ENCODE results near the gene DLGAP3.
A peak's percentile ranks its signal among the peaks of the same experiment; 100 is the strongest.

Gene DLGAP3

DNA sequence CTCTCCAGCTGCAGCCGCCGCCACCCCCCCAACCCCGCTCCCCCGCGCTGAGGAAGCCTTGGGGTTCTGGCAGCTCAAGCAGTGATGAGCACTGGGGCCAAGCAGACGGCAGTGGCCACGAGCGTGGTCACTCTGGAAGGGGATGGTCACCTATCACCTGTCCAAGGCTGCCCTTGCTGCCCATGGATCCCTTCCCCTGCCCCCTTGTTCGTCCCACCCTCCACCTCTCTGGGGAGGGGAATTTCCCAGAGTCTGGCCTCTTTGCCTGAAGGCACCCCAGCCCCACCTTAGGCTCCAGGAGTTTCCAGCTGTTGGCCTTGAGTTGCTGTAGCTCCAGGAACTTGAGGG is 62.7 kb downstream of the DLGAP3 start:
- DNase-seq (ENCODE audit: low spot score) = no peak

DNA sequence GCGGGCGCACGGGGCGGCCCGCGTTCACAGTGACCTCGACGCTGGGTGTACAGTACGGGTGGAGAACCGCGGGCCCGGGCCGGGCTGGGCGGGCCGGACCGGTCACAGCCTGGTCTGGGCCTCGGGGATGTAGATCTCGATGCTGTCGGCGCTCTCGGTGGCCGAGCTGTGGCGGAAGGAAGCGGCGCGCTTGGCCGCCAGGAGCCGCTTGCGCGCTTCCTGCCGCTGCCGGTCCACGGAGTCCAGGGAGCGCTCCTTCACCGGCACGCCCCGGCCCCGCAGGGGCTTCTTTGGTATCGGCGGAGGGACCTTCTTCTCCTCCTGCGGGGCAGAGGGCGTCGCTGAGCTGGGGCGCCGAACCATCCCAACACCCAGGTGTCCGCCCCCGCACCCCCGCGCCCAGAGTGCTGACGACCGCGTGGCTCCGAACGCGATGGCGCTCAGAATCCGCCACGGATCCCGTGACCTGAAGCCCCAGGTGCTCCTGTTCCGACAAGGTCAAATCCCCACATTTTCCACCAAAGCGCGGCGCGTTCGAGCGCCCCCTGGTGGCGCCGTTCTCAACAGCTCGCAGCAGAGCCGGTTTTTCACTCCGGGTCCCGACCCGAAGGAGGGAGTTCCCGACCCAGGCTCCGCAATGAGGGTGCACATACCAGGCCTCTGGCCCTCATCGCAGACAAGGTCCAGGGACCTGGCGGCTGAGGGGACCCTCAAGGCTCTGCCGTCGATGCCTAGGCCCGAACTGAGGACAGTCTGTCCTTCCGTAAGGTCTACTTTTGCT is 63.3 kb downstream of the DLGAP3 start:
- DNase-seq (ENCODE audit: low spot score) = peak; percentile 77

DNA sequence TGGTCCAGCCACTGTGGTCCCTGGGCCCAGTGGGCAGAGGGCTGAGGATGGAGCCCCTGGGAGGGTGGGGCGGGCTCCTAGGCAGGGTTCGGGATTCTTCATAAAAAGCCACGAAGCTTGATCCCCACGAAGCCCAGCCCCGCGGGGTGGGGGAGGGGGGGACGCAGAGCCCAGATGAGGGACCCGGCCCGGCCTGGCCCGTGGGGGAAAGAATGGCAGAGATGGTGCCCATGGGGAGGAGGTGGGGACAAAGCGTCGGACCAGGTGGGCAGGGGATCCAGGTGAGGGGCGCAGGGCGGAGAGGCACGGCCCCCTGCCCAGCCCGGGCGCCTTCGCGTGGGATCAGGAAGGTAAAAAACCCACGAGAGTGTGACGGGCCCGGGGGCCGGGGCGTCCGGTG is 63.9 kb downstream of the DLGAP3 start:
- DNase-seq (ENCODE audit: low spot score) = no peak

DNA sequence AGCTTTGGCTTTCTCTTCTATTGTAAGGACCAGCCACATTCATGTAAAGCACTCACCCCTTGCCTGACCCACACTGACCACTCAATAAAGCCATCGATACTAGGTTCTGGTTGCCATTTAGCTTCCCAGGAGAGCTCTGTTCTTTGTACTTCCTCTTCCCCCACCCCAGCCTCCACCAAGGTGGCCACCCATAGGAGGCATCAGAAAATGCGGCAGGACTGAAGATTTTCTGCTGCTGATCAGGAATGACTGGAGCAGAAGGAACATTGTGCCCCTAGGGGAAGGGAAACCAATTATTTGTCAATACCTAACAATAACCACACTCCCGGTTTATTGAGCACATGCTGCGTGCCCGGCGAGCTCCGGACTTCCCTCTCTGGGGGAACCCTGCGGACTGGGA is 64.7 kb downstream of the DLGAP3 start:
- no peak for DNase-seq (ENCODE audit: low spot score)

DNA sequence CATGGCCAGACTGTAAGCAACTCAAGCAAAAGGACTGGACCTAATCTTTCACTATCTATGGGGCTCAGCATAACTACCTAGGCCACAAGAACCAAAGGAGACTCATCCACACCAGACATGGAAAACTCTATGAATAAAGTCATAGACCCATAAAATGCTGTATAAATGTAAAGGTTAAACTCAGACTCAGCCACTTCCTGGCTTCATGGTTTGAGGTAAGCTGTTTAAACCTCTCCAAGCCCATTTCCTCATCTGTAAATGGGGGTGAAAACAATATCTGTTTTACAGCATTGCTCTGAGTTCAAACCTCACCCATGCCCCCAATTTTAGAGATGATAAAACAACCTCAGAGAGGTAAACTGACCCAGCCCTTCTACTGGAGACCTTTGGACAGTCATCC is 65.9 kb downstream of the DLGAP3 start:
- no peak for DNase-seq (ENCODE audit: low spot score)

DNA sequence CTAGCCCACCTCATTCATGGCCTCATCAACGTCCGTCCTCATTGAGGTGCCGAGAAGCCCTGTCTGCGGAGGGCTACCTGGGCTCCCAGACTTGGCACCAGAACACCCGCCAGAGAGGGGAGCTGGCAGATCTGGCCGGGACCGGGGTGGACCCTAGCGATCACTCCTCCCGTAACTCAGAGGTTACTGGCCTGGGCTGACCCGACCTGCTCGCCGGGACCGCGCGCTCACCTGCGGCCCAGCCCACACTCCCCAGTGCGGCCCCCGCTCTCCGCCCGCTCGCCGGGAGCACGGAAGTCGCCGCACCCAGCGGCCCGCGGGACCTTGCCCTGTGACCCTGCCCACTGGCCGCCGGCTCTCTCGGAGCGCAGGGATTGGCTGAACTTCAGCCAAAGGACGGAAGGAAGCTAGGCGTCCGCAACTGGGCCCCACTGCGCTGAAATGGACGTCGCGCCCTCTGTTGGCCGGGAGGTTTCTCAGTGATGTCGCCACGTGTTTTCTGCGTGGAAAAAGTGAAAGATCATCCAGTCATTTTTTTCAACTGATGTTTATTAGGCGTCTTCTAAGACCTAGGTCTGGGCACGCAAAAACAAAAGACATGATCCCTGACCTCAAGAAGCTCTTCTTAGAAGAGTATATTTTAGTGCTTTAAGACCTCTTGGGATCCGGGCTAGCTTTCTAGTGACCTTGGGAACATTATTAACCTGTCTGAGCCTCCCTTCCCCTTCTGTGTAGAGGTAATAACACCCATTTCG is 69.8 kb downstream of the DLGAP3 start, which contains the start of gene SMIM12:
Gene SMIM12 (minus strand): TSS at position 304 of the 755 bp plus-strand sequence. CDS start 3,772 bp downstream, outside the sequence.
- peak; percentile 92 for DNase-seq (ENCODE audit: low spot score)

DNA sequence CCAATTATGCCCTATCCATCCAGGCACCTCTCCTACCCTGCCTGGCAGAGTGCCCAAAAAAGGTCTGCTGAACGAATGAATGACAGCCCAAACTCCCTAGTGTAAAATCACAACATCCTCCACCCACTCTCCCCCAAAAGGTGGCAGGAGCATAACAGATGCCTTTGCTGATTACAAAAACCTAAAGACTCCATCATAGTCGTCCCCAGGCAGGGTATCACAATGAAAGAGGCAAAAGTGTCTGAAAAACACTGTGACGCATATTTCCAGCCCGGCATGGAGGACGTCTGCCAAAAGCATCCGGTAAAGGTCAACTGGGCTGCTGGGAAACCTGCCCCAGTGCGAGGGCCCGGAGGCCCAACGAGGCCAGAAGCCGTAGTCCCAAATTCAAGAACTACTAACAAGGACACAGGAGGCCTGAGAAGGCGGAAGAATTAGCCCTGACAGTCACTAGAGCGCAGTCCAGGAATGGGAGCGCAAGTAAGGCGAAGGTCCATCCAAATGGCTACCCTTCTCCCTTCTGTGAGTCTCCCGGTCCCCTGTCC is 70.5 kb downstream of the DLGAP3 start:
- no peak for DNase-seq (ENCODE audit: low spot score)

DNA sequence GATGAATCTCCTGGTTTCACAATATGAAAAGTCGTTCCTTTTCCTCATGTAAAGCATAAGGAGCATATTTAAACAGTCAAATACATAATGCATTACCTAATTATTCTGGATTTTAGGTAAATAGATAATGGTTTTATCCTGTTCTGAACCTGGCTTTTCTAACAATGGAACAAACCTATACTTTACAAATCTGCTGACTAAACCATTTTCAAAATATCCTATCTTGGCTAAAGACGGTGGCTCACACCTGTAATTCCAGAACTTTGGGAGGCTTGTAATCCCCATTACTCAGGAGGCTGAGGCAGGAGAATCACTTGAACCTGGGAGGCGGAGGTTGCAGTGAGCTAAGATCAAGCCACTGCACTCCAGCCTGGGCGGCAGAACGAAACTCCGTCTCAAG is 72.8 kb downstream of the DLGAP3 start:
- no peak for DNase-seq (ENCODE audit: low spot score)

DNA sequence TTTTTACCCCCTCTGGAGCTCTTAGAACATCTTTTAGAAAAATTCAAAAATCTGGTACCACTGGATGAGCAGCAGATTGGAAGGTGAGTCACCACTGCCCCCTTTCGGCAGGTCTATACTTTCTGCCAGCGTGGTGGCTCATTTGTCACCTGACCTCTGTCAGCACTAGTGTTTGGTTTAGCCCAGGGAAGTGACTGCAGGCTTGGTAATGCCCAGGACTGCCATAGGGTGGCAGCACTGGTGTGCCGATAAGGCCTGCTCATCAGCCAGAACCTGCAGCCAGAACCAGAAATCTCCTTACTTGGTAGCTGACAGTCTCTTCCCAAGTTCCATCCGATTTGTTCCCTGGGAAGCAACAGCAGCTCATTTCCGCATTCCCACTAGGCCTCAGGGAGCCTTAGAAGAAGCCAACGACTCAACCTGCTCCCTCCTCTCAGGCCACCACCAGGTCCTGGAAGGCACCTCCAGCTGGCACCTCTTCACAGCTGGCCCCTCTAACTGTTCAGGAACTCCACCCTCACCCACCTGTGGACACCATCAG is 76.7 kb downstream of the DLGAP3 start:
- DNase-seq (ENCODE audit: low spot score) = peak; percentile 98

DNA sequence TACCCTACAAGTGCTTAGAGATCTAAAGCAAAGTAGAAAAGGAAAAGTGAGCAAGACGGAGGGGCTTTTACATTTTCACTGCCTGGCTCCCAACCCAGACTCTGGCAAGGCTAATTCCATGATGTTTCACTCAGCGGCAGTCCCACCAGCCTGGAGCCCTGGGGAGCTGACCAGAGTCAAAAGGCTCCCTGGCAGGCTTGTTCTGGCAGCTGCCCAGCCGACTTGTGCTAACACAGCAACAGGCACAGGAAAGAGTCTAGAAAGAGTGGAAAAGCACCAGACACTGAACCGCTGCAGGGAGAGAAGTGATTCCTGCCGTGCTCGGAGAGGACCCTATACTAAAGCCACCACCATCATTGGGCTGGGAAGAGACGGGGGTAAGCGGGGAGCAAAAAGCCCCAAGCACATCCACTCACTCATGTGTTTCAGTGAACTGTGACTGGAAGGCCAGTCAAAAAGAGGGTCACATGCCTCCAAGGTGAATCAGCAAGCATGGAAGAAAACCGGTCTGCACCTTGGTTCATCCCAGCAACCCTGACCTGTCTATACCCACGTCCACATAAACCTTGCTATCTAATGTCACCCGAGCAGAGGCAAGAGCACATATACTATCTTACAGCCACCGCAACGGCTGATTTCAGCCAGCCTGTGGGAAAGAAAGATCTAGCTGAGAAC is 77.9 kb downstream of the DLGAP3 start:
- DNase-seq (ENCODE audit: low spot score) = no peak

DNA sequence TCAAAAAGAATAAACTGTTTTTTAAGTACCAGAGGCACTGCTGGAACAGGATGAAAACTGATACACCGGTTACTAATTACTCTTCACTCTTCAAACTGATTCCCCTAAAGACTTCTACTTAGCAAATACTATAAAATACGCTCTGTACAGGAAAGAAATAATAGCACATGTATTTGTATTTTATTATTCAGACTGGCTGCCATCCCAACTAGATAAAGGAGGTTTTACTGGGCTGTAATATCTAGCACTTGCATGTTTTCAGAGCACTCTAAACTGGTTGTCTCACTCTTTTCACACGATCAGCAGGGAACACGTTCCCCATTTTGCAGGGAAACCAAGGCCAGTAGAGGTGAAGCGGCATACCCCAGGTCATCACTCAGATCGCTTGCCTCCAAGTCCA is 79.1 kb downstream of the DLGAP3 start:
- no peak for DNase-seq (ENCODE audit: low spot score)

DNA sequence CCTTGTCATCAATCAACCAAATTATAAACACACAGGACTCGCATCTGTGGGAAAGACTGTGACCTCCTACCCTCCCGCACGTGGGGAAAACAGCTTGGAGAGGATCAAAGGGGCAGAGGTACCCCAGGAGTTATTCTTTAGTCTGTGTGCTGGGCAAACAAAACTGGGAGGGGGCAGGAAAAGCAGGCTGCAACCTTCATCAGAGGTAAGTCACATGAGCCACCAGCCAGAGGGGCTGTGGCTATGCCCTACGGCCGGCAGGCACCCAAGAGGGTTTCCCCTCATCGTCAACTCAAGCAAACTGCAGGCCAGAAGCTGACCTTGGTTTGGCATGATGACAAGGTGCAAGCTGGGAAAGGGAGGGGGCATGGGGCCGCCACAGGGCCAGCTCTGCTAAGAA is 82.4 kb downstream of the DLGAP3 start:
- DNase-seq (ENCODE audit: low spot score) = no peak

DNA sequence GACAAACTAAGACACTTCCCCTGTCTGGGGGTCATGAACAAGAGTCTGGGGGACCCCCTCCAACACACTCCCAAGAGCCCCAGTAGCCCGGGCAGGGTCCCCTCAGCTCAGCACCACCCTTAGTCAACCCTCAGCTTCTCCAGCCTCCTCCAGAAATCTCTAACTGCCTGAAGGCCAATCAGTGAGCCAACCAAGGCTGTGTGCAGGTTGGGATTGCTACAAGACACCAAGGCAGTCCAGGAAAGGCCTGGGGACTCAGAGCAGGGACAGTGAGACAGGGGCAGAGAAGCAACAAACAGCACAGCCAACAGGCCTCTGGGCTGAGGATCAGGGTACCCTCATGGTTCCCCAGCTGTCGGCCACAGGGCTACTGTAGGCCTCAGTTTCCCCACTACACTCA is 83.2 kb downstream of the DLGAP3 start:
- no peak for DNase-seq (ENCODE audit: low spot score)

DNA sequence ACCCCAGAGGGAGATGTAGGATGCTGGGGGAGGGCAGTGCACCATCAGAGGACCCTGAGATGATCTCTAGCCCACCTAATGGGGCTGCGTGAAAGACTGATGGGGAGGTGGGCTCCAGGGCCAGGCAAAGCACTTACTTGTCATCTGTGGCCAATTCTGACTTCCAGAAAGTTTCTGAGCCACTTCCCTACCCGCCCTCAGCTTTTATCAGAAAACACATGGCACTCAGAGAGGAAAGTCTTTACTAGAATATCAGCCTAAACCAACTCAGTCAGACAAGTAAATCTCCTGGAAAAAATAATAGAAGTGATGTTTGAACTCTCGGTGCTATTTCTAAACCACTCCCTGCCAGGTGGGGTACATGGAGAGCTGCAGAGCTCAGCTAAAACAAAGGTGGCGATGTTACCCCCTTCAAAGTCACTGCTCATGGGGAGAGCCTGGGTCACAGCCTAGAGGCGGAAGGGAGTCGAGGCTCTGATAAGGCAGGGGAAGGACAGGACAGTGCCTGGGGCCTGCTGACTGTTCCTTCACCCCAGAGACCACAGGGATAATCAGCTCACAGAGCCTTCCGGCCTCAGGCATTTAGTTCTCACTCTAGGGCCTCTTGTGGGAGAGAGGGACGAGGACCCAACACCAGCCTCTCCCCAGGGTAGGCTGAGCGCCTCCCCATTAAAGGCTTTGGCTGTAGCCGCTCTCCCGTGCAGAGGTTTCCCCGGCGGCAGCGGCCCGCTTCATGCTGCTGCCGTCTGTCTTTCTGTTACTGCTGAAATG is 84.1 kb downstream of the DLGAP3 start:
- no peak for DNase-seq (ENCODE audit: low spot score)

DNA sequence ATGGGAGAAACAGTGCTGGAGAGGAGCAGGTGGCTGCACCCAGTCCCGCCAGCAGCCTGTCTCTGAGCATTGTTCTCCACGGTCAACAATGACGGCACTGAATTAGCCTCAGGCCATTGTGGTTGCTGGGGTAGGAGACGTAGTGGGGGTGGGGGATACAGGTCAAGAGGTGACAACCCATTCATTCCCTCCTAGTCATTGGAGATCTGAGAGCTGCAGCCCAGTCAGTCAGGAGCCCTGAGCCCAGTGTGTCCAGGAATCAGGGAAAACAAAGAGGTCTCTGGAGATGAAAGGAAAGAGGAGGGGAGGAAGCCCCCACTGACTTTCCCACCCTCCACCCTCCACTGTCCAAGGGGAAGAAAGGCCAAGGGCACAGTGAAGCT is 85.2 kb downstream of the DLGAP3 start:
- no peak for DNase-seq (ENCODE audit: low spot score)

DNA sequence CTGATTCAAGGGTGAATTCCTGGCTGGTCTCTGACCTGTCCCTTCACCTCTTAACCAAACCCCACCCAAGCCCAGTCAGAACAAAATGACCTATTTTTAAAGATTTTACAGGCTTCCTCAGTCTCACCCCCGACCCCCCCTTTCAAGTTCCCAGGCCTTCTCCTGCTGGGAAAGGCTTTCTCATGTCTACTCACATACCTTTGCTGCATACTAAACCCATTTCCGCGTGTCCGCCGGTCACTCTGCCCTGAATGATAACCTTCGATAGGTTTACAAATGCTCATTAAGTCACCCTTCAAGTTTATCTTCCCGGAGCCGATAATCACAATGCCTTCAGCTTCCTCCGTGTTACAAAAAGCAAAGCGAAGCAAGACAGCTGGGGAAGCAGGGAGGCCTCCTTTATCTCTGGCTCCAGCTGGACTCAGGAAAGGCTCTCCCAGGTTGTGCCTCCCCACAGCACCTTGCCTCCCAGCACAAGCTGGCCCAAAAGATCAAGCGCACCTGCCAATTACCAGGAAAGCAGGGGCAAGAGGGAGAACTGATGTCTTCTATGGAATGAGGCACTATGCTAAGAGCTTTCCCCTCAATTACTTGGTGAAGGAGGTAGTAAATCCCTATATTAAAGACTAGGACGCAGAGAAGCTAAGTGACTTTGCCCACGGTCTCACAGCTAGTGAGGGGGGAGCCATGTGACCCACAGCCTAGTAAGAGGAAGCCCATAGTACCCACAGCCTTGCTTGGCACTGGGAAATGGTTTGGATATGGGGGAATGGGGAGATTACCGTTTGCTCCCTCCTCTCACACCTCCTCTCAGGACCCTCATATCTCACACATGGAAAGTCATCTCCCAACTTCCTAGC is 85.8 kb downstream of the DLGAP3 start:
- DNase-seq (ENCODE audit: low spot score) = no peak

DNA sequence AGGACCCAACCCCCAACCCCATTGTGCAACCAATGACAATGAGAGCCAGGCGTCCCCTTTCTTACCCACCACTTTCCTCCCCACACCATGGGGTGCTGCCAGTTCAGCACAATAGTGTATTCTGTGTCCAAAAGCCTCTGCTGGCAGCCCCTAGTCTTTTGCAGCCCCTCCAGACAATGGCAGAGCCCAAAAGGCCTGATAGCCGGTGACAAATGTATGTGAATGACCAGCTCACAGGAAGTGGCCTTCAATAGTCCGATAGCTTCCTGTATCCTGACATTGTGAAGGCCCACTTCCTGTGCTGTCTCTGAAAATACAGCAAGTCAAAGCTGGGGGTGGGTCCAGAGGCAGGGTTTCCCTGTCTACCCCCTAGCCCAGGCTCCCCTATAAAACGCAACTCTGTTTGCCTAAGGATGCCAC is 86.5 kb downstream of the DLGAP3 start:
- DNase-seq (ENCODE audit: low spot score) = no peak

DNA sequence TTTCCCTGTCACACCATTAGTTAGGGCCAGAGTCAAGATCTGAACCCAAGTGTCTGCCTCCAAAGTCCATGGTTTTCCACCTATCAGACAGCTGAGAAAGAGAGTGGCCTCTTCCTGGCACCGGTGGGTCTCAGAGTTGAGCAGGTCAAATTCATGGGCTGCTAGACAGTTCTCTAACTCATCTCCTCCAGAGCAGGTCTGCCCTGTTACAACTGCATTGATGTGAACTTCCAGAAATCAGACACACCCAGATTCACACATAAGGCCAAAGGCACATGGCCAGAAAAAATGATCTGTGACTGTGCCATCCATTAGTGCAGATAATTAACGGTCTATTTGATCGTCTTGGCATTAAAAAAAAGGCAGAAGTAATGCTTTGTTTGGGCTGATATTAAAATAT is 87.4 kb downstream of the DLGAP3 start:
- no peak for DNase-seq (ENCODE audit: low spot score)

DNA sequence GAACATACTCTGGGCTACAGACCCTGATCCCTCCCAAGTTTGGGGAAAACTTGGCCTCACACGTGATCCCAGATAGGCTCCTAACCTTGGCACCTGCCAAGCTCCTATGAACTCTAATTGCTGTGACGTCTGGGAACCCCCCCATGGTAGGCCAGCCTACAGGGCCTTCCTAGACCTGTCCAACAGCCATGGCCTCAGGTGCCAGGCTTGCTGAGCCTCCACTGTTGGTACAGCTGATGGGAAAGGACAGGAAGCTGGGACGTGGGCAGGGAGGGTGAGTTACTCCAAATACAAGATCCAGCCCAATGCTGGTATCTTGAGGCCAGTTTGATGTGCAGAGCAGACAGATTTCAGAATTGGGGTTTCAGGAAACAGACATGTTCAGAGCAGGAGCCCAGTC is 89.0 kb downstream of the DLGAP3 start:
- DNase-seq (ENCODE audit: low spot score) = no peak

DNA sequence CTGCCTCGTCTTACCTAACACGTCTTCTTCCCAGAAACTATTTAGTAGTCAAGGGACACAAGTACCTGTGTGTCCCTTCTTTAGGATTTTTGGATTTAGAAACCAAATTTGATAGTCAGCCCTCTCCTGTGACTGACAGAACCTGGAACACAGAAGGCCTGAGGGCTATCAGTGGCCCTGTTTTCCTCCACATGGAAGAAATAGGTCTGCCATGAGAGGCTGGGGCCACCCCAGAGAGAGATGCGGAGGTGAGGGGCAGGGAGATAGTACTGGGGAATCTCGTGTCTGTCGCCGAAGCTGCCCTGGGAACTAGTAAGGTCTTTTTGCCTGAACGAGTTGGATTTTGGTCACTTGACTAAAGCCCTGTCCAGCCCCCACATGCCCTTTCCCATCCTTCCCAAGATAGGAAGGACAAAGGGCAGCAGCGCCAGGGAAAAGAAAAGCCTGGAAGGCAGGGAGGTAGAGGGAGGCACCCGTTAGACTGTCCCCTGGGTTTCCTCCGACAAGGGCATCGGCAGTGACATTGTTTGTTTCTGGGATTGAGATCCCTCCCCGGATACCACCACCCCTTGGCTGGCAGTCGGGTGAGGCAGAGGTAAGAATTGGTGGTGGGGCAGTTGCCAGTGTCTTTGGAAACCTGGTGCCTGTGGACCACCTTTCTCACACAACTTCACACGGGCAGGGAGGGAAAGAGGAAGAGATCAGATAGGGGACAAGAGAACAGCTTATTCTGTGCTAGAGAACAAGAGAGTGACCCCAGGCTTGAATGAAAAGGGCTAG is 89.7 kb downstream of the DLGAP3 start:
- DNase-seq (ENCODE audit: low spot score) = no peak
